Stimulated activated CD8-positive, alpha-beta memory T cell treated with anti-CD3 and anti-CD28 coated beads, Interleukin-4, amount 100 ng/mL, for 1 hour (primary cell): ENCODE measurements around the gene PGM3.

Experiments used
- DNase-seq, 2 donors: peaks; one replicate each; pipeline ENCODE4 v3.0.0-alpha.2; 2020; ENCODE audit warnings: low read depth in 2 of 2, low spot score in 1 of 2

The PGM3 gene

DNA sequence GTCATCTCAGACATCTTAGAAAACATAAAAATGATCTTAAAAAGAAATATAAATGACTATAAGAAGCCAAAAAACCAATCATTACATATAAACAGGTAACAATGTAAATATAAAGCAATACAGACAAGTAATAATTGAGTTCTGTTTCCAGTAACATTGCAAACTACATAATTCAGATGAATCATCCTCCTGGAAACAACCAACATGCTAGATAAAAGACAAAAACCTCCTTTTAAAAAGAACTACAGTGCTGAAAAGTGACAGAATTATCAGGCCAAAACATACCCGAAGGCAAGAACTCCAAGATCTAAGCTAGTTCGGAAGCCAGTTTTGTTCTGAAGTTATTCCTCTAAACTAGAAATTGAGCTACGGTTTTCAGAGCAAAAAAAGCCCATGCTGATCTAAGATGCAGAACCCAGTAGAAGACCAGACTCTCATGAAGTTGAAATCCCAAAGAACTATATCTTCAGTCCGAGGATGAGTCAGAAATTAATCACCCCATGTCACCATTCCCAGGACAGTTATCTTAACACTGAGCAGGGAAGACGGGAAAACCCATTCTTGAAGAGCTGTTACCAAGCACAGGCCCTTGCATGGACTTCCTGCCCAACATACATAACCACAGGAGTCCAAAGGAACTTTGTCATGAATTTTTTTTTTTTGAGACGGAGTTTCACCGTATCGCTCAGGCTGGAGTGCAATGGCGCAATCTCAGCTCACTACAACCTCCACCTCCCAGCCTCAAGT, 9.8 kb downstream of the PGM3 start:
- no peak for DNase-seq

GRCh38 chr6:83182114-83182513, 11.0 kb downstream of the PGM3 start:
- no peak for DNase-seq

DNA sequence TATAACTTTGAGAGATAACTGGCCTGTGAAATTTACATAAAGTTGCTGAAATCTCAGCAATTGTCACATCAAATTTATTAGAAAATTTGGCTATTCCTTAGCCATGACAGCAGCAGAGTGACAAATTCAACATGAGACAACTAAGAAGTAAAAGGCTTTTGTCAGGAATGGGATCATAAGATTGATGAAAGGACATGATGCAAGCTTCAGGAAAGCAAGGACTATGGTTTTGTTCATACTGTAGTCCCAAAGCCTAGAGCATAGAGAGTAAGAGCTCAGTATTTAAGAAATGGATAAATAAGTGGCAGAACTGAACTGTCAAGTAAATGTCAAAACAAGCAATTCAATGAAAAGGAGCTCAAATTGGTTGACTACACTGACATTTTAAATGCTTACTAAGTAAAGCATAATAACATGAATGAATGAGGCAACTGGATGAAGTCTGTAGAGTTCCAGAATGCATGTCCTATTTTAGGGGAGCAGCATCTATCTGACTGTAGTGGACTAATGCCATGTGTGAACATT, 12.6 kb downstream of the PGM3 start:
- no peak for DNase-seq

GRCh38 chr6:83176246-83176645, 16.8 kb downstream of the PGM3 start:
- DNase-seq: no peak

DNA sequence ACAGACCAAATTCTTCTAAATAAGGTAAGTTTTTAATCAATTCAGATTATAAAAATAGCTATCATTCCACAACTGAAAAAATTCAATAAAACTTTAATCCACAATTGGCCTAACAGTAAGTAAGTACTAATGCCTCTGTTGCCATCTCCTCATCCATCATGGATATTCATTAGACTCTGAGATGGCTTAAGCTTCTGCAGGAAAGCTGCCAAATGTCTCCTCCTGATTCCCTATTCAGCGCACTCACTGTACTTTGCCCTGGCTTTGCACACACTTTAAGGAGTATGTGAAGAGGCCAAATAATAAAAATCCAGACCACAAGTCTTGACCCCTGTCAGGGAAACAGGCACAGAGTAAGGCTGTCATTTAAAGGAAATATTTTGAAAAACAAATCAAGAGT, 23.6 kb downstream of the PGM3 start:
- DNase-seq: no peak

GRCh38 chr6:83169106-83169505, 24.0 kb downstream of the PGM3 start:
- no peak for DNase-seq

DNA sequence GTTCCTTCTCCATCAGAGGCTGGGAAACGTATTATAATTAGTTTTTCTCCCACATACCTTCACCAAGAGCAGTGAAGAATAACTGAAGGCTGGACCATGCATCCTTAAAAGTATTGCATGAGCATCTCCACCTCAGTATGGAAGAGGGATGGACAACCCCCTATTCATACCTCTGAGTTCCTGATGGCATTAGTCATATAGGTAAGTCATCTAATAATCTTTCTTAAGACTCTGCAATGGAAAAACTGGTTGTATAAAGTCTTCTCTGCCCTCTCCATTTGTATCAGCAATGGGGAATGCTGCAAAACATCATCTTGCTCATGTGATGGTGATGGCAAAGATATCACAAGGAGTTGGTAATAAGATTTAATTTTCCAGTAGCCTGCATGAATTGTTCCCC, 24.5 kb downstream of the PGM3 start:
- DNase-seq: no peak

GRCh38 chr6:83167726-83168278, 25.3 kb downstream of the PGM3 start:
- DNase-seq: no peak

GRCh38 chr6:83160167-83160566, 32.9 kb downstream of the PGM3 start:
- DNase-seq: no peak

DNA sequence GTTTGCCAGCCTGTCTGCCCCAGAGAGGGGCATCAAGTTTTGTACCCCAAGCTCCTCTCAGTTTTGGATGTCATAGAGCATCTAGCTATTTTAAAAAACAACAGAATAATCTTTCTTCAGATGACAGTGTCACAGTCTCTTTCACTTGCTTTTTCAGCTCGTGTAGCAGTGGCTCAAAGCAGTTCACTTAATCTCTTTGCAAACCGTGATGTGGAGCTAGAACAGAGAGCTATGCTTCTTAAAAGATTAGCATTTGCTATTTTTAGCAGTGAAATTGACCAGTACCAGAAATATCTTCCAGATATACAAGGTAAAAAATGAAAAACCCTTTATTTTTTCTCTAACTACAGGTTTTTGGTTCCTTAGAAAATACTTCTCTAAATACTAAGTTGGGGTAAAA, 37.3 kb downstream of the PGM3 start:
- no peak for DNase-seq

DNA sequence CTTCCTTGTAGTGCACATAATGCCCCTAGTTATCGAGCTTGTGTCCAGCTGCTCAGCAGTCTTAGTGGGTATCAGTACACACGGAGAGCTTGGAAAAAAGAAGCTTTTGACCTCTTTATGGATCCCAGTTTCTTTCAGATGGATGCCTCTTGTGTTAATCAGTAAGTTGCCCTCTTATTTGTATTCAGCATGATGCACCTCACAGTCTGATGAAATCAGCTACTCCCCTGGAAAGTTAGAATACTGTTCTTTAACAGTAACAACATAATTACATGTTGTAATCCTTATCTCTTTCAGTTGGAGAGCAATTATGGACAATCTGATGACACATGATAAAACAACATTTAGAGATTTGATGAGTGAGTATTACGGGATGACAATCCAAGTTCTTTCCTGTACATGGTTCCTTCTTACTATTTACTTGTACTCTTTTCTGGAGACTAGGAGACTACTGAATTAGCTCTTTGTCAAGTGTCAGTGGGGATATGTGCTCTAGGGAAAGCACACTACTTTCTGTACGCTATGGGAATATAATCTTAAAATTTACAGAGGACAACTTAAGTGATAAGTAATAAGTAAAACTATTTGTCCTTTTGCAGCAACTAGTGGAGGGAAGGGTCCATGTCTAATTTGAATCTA, 39.1 kb downstream of the PGM3 start:
- DNase-seq: no peak

GRCh38 chr6:83152913-83153312, 40.2 kb downstream of the PGM3 start:
- no peak for DNase-seq

DNA sequence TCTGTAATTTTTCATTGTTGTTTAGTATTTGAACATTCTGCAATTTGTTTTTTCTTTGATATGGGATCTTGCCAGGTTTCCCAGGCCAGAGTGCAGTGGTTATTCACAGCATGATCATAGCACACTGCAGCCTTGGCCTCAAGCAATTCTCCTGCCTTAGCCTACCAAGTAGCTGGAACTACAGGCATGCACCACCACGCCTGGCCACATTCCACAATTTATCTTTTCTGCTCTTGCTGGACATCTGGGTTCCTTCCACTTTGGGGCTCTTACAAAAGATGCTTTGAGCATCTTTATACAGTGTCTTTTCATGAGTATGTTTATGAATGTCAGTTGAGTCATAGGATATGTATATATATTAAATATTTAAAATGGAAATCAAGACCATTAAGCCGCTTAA, 42.0 kb downstream of the PGM3 start:
- DNase-seq: no peak

- no peak for DNase-seq
Measured at GRCh38 chr6:83138758-83139157, 54.3 kb downstream of the PGM3 start.

- no peak for DNase-seq
Measured at GRCh38 chr6:83138118-83138722, 54.8 kb downstream of the PGM3 start.

GRCh38 chr6:83132121-83132520, 60.9 kb downstream of the PGM3 start:
- DNase-seq: no peak

DNA sequence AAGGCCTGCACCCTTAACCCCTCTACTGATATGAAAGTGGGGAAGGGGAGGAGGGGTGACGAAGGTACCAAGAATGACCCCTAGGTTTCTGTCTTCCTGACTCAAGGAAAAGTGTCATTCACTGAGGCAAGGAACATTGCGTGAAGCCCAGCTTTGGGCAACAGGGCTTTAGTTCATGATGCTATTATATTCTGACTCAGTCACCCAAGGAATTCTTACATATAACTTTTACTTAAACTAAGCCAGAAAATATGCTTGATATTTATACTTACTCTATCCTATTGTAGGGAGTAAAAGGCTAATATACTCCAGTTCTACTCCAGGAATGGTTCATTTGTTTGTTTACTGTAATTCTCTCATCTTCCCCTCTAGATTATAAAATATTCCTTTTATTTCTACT, 65.1 kb downstream of the PGM3 start:
- no peak for DNase-seq

DNA sequence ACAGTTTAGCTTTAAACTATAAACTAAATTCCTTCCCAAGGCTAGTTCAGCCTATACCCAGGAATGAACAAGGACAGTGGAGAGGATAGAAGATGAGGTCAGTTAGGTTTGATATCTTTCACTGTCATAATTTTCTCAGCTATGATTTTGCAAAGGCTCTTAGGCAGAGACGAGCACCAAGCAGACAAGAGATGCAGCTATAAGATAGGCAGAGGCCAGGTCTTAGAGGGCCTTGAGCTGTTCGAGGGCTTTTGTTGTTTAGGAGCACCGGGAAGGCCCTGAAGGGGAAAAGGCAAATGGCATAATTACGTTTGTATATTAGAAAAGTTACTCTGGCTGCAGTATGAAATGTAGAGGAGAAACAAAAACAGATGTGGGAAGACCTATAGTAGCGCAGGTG, 65.8 kb downstream of the PGM3 start:
- no peak for DNase-seq

- no peak for DNase-seq
Measured at GRCh38 chr6:83126807-83127206, 66.3 kb downstream of the PGM3 start.

DNA sequence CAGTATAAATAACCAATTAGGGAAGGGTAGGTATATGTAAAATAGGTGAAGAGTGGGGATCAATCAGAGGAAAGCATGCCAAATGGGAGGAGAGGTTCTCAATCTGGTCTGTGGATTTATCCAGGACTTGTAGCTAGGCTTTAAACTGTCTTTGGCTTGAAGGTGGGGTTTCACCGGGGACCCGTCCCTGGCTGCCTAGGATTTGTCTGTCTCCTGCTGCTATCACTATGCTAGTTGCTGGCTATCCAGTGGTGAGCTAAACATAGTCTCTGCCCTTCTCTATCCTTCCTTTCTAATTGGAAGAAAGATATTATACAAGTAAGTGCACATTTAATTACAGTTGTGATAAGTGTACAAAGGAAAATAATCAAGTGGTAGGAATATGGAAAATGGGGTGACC, 66.8 kb downstream of the PGM3 start:
- no peak for DNase-seq

GRCh38 chr6:83125425-83125824, 67.6 kb downstream of the PGM3 start:
- DNase-seq: no peak

- no peak for DNase-seq
Measured at GRCh38 chr6:83124553-83124952, 68.5 kb downstream of the PGM3 start.
